Astrocyte (in vitro differentiated cells and primary cell): ENCODE data around the gene PAFAH1B2. TPM values are rescaled to one million over a fixed set of nuclear protein-coding genes. Genes with fewer than 3 reads are reported as not detected.

ENCODE experiments used
- DNase-seq: peaks from one replicate; pipeline ENCODE4 v3.0.0-alpha.2; 2010; ENCODE audit warnings: low read depth
- FAIRE-seq: peaks from 2 replicates; lab custom pipeline; 2011; peaks lifted over from hg19 to GRCh38; lab: Jason Lieb, UNC
- H2AFZ ChIP-seq: 2 replicates; pipeline ENCODE4 v1.6.0; 2012; ENCODE audit warnings: low read depth, low read length, inconsistent platforms
- H3K27ac ChIP-seq: 2 replicates; pipeline ENCODE4 v1.5.1; 2011; ENCODE audit warnings: low read depth, low read length, inconsistent platforms
- H3K27me3 ChIP-seq: 2 replicates; pipeline ENCODE4 v1.6.0; 2011; ENCODE audit warnings: low read length, inconsistent platforms; ENCODE audit not compliant: insufficient read depth
- H3K36me3 ChIP-seq: 2 replicates; pipeline ENCODE4 v1.5.1; 2011; ENCODE audit warnings: low read length, inconsistent platforms; ENCODE audit not compliant: insufficient read depth
- H3K4me1 ChIP-seq: 2 replicates; pipeline ENCODE4 v1.5.1; 2011; ENCODE audit warnings: low read length, inconsistent platforms; ENCODE audit not compliant: insufficient read depth
- H3K4me2 ChIP-seq: 2 replicates; pipeline ENCODE4 v1.6.0; 2012; ENCODE audit warnings: low read length, inconsistent platforms
- H3K4me3 ChIP-seq: 2 replicates; pipeline ENCODE4 v1.5.1; 2011; ENCODE audit warnings: low read depth, mild to moderate bottlenecking, low read length, inconsistent platforms; ENCODE audit not compliant: insufficient read depth
- H3K79me2 ChIP-seq: 2 replicates; pipeline ENCODE4 v1.6.0; 2012; ENCODE audit warnings: mild to moderate bottlenecking, low read length, inconsistent platforms; ENCODE audit not compliant: insufficient read depth
- H3K9ac ChIP-seq: 2 replicates; pipeline ENCODE4 v1.6.0; 2012; ENCODE audit warnings: mild to moderate bottlenecking, low read length, inconsistent platforms
- H3K9me3 ChIP-seq: 2 replicates; pipeline ENCODE4 v1.5.1; 2012; ENCODE audit warnings: low read depth, mild to moderate bottlenecking, low read length, inconsistent platforms; ENCODE audit not compliant: insufficient read depth
- H4K20me1 ChIP-seq: 2 replicates; pipeline ENCODE4 v1.6.0; 2012; ENCODE audit warnings: low read length, inconsistent platforms; ENCODE audit not compliant: insufficient read depth
- H3K27ac Mint-ChIP-seq: one replicate; pipeline ENCODE4 v1.8.0; 2021; ENCODE audit warnings: mild to moderate bottlenecking, mixed read lengths; ENCODE audit not compliant: unreplicated experiment
- H3K27me3 Mint-ChIP-seq: one replicate; pipeline ENCODE4 v1.8.0; 2021; ENCODE audit warnings: low read depth, mixed read lengths; ENCODE audit not compliant: unreplicated experiment
- H3K36me3 Mint-ChIP-seq: one replicate; pipeline ENCODE4 v1.8.0; 2021; ENCODE audit warnings: low read depth, mixed read lengths; ENCODE audit not compliant: unreplicated experiment
- H3K4me1 Mint-ChIP-seq: one replicate; pipeline ENCODE4 v1.8.0; 2021; ENCODE audit warnings: low read depth, mixed read lengths; ENCODE audit not compliant: unreplicated experiment
- H3K4me3 Mint-ChIP-seq: one replicate; pipeline ENCODE4 v1.8.0; 2021; ENCODE audit warnings: mild to moderate bottlenecking, moderate library complexity, mixed read lengths; ENCODE audit not compliant: unreplicated experiment
- H3K9me3 Mint-ChIP-seq: one replicate; pipeline ENCODE4 v1.8.0; 2021; ENCODE audit warnings: mild to moderate bottlenecking, mixed read lengths; ENCODE audit not compliant: unreplicated experiment
- EZH2 ChIP-seq: IDR thresholded peaks from 2 replicates; pipeline ENCODE4 v1.6.1; 2012; ENCODE audit warnings: mild to moderate bottlenecking, low read length, inconsistent platforms; ENCODE audit not compliant: insufficient read depth
- total RNA-seq: library from RNA; stranded (reverse); gene quantifications from 2 replicates; pipeline ENCODE4 v1.2.1, GENCODE V29; 2021
- TF ChIP-seq, protein P1 (sequence below): IDR thresholded peaks from 2 replicates; pipeline ENCODE4 v1.5.1; 2011; ENCODE audit warnings: low read depth, mild to moderate bottlenecking, inconsistent platforms, low read length, moderate library complexity; ENCODE audit not compliant: insufficient read depth

The PAFAH1B2 gene
- total RNA-seq, 1 donor from 2014 or later: 142 TPM

GRCh38 chr11:117188620-117189081 is 44.6 kb downstream of the PAFAH1B2 start:
- H3K4me2 ChIP-seq: no peak overlapping the region
- no peak overlapping the region for H3K4me3 ChIP-seq
- H3K27ac ChIP-seq: no peak overlapping the region
- no peaks in the 10 kb centered on the region for H3K9me3 Mint-ChIP-seq
- H3K27ac Mint-ChIP-seq: no peak overlapping the region
- no peaks in the 10 kb centered on the region for H3K4me1 ChIP-seq
- peaks cover 40% of the 10 kb centered on the region for H3K36me3 Mint-ChIP-seq
- DNase-seq: no peak
- H3K27me3 Mint-ChIP-seq: no peaks in the 10 kb centered on the region
- H3K79me2 ChIP-seq: no peaks in the 10 kb centered on the region
- TF ChIP-seq, protein P1, sequence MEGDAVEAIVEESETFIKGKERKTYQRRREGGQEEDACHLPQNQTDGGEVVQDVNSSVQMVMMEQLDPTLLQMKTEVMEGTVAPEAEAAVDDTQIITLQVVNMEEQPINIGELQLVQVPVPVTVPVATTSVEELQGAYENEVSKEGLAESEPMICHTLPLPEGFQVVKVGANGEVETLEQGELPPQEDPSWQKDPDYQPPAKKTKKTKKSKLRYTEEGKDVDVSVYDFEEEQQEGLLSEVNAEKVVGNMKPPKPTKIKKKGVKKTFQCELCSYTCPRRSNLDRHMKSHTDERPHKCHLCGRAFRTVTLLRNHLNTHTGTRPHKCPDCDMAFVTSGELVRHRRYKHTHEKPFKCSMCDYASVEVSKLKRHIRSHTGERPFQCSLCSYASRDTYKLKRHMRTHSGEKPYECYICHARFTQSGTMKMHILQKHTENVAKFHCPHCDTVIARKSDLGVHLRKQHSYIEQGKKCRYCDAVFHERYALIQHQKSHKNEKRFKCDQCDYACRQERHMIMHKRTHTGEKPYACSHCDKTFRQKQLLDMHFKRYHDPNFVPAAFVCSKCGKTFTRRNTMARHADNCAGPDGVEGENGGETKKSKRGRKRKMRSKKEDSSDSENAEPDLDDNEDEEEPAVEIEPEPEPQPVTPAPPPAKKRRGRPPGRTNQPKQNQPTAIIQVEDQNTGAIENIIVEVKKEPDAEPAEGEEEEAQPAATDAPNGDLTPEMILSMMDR: no peak
- no peak for TF ChIP-seq EZH2
- no peak overlapping the region for H2AFZ ChIP-seq
- H4K20me1 ChIP-seq: no peaks in the 10 kb centered on the region
- FAIRE-seq: no peak
- no peak overlapping the region for H3K4me3 Mint-ChIP-seq
- no peaks in the 10 kb centered on the region for H3K9me3 ChIP-seq
- H3K4me1 Mint-ChIP-seq: peaks cover 3% of the 10 kb centered on the region
- H3K36me3 ChIP-seq: peaks cover 17% of the 10 kb centered on the region
- no peaks in the 10 kb centered on the region for H3K27me3 ChIP-seq
- no peak overlapping the region for H3K9ac ChIP-seq

DNA sequence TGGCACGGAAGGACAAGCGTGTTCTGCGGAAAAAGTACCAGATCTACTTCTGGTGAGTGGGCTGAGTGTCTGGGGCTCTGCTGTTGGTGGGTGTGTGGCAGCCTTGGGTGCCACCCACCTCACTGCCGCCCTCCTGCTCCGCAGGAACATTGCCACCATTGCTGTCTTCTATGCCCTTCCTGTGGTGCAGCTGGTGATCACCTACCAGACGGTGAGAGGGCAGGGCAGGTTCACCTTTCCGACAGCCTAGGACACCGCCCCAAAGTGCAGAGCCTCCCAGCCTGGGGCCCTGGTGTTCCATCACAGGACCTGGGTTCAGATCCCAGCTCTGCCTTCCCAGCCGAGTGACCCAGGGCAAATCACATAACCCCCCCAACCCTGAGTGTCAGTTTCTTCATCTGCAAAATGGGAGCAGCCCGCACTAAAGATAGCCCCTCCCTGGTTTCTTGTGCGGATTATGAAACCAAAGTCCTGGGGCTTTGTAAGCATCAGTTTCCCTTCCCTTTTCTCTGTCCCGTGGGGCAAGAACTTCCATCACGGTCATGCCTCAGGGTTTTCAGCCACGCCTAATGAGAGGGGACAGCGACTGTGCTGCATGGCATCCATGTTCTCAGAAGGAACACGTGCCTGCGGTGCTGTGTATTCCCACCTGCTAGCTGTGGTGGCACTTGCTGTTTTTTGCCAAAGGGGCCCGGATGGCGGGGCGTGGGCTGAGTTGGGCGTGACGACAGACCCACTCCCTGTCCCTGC is 45.3 kb downstream of the PAFAH1B2 start:
- Histone ChIP-seq H3K9ac (no peak overlapping the region), H3K79me2 (no peaks in the 10 kb centered on the region), H3K9me3 (no peaks in the 10 kb centered on the region), H4K20me1 (no peaks in the 10 kb centered on the region), H3K27me3 (no peaks in the 10 kb centered on the region), H3K27ac (no peak overlapping the region), H3K4me2 (no peak overlapping the region), H3K36me3 (peaks cover 14% of the 10 kb centered on the region), H3K4me1 (no peaks in the 10 kb centered on the region), H2AFZ (no peak overlapping the region), H3K4me3 (no peak overlapping the region)
- peaks cover 39% of the 10 kb centered on the region for H3K36me3 Mint-ChIP-seq
- no peak overlapping the region for H3K27ac Mint-ChIP-seq
- H3K4me3 Mint-ChIP-seq: no peak overlapping the region
- no peak for FAIRE-seq
- no peaks in the 10 kb centered on the region for H3K27me3 Mint-ChIP-seq
- TF ChIP-seq EZH2: no peak
- TF ChIP-seq, protein P1: no peak
- H3K9me3 Mint-ChIP-seq: no peaks in the 10 kb centered on the region
- no peak for DNase-seq
- peaks cover 3% of the 10 kb centered on the region for H3K4me1 Mint-ChIP-seq

DNA sequence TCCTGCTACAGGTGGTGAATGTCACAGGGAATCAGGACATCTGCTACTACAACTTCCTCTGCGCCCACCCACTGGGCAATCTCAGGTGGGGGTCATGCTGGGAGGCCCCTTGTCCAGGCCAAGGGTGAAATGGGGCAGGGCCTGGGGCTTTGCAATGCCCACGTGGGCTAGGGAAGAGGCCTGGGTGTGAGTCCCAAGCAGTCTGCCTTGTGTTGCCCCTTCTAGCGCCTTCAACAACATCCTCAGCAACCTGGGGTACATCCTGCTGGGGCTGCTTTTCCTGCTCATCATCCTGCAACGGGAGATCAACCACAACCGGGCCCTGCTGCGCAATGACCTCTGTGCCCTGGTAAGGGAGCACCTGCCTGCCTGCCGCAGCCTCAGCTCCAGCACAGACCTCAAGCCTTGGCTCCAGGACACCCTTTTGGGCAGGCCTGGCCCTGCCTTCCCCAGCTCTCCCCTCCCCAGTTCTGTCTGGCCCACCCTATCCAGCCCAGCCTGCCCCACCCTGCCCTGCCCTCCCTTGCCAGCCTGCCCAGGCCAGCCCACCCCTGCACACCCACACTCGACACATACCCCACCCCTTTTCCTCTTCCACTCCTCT is 46.0 kb downstream of the PAFAH1B2 start:
- FAIRE-seq (no peak), DNase-seq (no peak)

More for the DNA sequence above, 46.0 kb downstream of the PAFAH1B2 start:
- H3K27ac Mint-ChIP-seq: no peak overlapping the region
- Histone ChIP-seq H3K4me3 (no peak overlapping the region), H4K20me1 (no peaks in the 10 kb centered on the region), H3K36me3 (peaks cover 14% of the 10 kb centered on the region), H2AFZ (no peak overlapping the region), H3K9ac (no peak overlapping the region), H3K4me2 (no peak overlapping the region), H3K4me1 (no peaks in the 10 kb centered on the region), H3K79me2 (no peaks in the 10 kb centered on the region), H3K27me3 (no peaks in the 10 kb centered on the region), H3K27ac (no peak overlapping the region), H3K9me3 (no peaks in the 10 kb centered on the region)
- H3K36me3 Mint-ChIP-seq: peaks cover 43% of the 10 kb centered on the region
- peaks cover 3% of the 10 kb centered on the region for H3K4me1 Mint-ChIP-seq
- no peaks in the 10 kb centered on the region for H3K9me3 Mint-ChIP-seq
- H3K4me3 Mint-ChIP-seq: no peak overlapping the region
- TF ChIP-seq, protein P1: no peak
- no peak for TF ChIP-seq EZH2
- no peaks in the 10 kb centered on the region for H3K27me3 Mint-ChIP-seq
